Mucosa of descending colon (tissue), 3 donors: ENCODE measurements around the gene MCC. TPM values are rescaled to one million over a fixed set of nuclear protein-coding genes. Genes with fewer than 3 reads are reported as not detected.

ENCODE experiments used
- ATAC-seq: fragments of 200-7000 bp; cut with Tn5 transposase; one replicate; pipeline ENCODE4 v1.9.1; 2020; ENCODE audit warnings: mild to moderate bottlenecking, moderate library complexity
- DNase-seq, 3 donors: peaks; one replicate each; pipeline ENCODE4 v3.0.0-alpha.2; 2020
- H3K36me3 ChIP-seq: fragments of 200-600 bp; one replicate; pipeline ENCODE4 v1.8.0; 2021; ENCODE audit warnings: low read depth, mild to moderate bottlenecking
- H3K4me1 ChIP-seq: fragments of 200-600 bp; one replicate; pipeline ENCODE4 v1.8.0; 2021; ENCODE audit warnings: low read depth, mild to moderate bottlenecking
- H3K4me3 ChIP-seq: fragments of 200-600 bp; one replicate; pipeline ENCODE4 v1.8.0; 2021; ENCODE audit warnings: mild to moderate bottlenecking
- H3K9me3 ChIP-seq: fragments of 200-600 bp; one replicate; pipeline ENCODE4 v1.8.0; 2021; ENCODE audit warnings: mild to moderate bottlenecking
- intact Hi-C, 2 donors: fragments of 100-400 bp; cut with DNase I in 1 of 2; cut with micrococcal nuclease in 1 of 2; formaldehyde crosslinking; loops; one replicate each; pipeline versions ENCODE4 v1.11.0 to v1.11.1; 2022; cut with DNase I, micrococcal nuclease
- total RNA-seq, 3 donors: library from RNA; stranded (reverse); fragmentation: NEBNext Ultra II Directional in 2 of 3; extraction: Animal tissue kit (Norgen Biotek cat#: 25700) in 2 of 3; gene quantifications; one replicate each; pipeline versions ENCODE4 v1.2.1 to v1.2.4, GENCODE V29; 2021 to 2023
- TF ChIP-seq, protein P1 (sequence below): fragments of 200-600 bp; IDR thresholded peaks from one replicate; pipeline ENCODE4 v1.8.0; 2022; ENCODE audit warnings: antibody characterized with exemption, mild to moderate bottlenecking
- donor health status: DM: no; HTN: no; CAD: no; lungs with moderate emphysema.
- donor health status: DM: no; HTN: no; CAD: no.
- donor health status: DM: no; HTN: yes; CAD: no.

Gene MCC
- total RNA-seq, 3 donors from 2014 or later: 1.5 to 7.4 (median 4.4) TPM

DNA sequence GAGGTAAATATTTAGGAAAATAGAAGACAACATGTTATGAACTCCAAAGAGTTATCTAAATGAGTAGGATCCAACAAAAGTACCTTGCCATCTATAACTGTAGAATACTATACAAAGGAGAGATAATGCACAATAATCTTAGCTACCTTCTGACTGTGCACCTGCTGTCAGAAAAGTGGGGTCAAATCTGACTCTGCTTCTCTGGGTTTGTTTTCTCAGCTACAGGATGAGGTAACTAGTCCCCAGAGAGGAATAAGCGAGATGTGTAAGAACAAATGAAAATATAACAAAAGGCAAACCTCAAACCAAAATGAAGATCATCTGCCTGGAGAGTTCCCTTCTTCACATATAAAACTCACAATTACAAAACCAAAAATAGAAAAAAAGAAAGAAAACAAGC, 306.8 kb downstream of the MCC start:
- intact Hi-C loops: no loop called here
- Histone ChIP-seq H3K36me3 (no peaks in the 10 kb centered on the region), H3K4me3 (no peak overlapping the region), H3K9me3 (no peaks in the 10 kb centered on the region), H3K4me1 (no peaks in the 10 kb centered on the region)
- ATAC-seq (no peak), DNase-seq (no peak)
- TF ChIP-seq, protein P1, sequence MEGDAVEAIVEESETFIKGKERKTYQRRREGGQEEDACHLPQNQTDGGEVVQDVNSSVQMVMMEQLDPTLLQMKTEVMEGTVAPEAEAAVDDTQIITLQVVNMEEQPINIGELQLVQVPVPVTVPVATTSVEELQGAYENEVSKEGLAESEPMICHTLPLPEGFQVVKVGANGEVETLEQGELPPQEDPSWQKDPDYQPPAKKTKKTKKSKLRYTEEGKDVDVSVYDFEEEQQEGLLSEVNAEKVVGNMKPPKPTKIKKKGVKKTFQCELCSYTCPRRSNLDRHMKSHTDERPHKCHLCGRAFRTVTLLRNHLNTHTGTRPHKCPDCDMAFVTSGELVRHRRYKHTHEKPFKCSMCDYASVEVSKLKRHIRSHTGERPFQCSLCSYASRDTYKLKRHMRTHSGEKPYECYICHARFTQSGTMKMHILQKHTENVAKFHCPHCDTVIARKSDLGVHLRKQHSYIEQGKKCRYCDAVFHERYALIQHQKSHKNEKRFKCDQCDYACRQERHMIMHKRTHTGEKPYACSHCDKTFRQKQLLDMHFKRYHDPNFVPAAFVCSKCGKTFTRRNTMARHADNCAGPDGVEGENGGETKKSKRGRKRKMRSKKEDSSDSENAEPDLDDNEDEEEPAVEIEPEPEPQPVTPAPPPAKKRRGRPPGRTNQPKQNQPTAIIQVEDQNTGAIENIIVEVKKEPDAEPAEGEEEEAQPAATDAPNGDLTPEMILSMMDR: no peak

DNA sequence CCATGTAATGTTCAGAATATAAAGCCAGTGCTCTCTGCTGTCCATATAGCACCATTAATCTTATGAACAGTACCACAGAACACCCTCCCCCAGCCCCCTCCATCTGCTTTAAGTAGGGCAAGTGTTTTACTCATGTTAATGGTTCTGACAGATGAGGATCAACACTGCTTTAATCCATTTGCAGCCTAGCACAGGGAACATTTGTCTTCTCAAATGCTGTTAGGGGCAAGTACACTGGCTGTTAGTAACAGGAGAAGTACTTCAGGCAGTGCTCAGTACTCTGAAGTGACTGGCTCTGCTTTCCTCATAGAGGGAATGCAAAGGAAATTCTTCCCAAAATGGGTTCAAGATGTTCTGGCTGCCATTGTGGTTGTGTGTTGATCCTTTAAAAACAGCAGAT, 309.1 kb downstream of the MCC start:
- Histone ChIP-seq H3K36me3 (no peaks in the 10 kb centered on the region), H3K4me3 (no peak overlapping the region), H3K4me1 (no peaks in the 10 kb centered on the region), H3K9me3 (no peaks in the 10 kb centered on the region)
- TF ChIP-seq, protein P1: no peak
- DNase-seq (no peak), ATAC-seq (no peak)
- intact Hi-C loops: no loop called here

DNA sequence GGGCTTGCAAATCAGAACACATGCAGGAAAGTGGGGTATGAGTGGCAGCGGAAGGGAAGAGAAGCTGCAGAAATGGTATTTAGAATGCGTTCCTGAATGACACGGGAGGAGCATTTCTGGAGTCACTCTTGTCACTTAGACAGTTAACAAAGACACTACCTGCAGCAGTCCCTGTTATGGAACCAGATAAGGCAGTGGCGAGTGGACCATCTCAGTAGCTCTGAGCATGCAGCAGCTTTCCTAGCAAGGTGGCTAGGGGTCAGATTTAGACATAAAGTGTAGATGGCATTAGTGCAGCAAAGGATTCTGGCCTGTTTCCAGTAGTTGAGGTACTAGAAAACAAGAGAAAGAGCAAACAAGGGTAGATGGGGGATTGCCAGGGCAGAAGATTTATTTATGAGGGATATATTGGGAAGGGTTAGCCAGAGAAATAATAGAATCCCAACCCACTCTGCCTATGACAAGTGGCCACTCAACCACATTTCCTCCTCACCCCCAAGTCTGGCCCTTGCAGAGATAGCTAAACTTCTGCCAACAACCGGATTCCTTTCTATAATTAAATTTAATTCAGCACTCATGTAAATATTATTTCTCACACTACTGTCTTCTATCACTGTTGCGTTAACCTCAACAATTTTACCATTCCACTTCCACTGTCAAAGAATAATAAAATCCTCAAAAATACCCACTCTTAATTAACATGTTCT, 310.0 kb downstream of the MCC start:
- TF ChIP-seq, protein P1: no peak

DNA sequence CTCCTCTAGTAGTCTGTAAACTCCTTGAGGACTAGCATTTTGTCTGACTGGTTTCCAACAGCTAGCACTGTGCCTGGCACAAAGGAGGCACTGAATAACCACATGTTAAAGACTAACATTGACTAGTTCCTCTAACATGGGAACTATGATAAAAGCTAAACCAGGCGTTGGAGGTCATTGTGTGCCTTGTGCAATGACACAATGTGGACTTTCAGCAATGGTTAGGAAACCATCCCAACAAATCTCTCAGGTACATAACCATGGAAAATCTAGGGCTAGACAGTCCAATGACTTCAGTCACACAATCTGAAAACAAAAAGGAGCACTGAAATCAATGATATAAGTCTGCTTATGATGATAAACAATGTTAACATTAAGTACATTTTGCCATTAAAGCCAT, 311.0 kb downstream of the MCC start:
- Histone ChIP-seq H3K4me1 (no peaks in the 10 kb centered on the region), H3K4me3 (no peak overlapping the region), H3K36me3 (no peaks in the 10 kb centered on the region), H3K9me3 (no peaks in the 10 kb centered on the region)
- intact Hi-C loops: no loop called here
- TF ChIP-seq, protein P1: no peak
- ATAC-seq (no peak), DNase-seq (no peak)

More for the DNA sequence above, 310.0 kb downstream of the MCC start:
- Histone ChIP-seq H3K4me3 (no peak overlapping the region), H3K4me1 (no peaks in the 10 kb centered on the region), H3K36me3 (no peaks in the 10 kb centered on the region), H3K9me3 (no peaks in the 10 kb centered on the region)
- ATAC-seq (no peak), DNase-seq (no peak)
- intact Hi-C loops: no loop called here

DNA sequence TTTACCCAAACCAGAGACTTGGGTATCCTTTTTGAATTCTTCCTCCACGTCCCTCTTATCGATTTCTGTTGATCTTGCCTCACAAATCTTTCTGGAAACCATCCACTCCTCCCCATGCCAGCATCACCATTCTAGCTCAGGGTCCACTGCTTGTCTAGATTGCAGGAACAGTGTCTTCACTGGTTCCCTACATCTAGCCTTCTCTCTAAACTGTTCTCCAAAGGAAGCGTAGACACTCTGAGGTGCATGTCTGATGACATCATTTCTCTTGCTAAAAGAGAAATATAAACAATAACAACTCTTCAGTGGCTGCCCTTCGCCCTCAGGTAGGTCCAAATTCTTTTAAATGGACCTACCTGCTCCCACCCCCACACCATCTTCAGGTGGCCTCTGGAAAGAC, 311.5 kb downstream of the MCC start:
- no peaks in the 10 kb centered on the region for H3K36me3 ChIP-seq
- H3K9me3 ChIP-seq: no peaks in the 10 kb centered on the region
- TF ChIP-seq, protein P1: no peak
- ATAC-seq: no peak
- no peaks in the 10 kb centered on the region for H3K4me1 ChIP-seq
- intact Hi-C loops: no loop called here
- H3K4me3 ChIP-seq: no peak overlapping the region
- DNase-seq: no peak

DNA sequence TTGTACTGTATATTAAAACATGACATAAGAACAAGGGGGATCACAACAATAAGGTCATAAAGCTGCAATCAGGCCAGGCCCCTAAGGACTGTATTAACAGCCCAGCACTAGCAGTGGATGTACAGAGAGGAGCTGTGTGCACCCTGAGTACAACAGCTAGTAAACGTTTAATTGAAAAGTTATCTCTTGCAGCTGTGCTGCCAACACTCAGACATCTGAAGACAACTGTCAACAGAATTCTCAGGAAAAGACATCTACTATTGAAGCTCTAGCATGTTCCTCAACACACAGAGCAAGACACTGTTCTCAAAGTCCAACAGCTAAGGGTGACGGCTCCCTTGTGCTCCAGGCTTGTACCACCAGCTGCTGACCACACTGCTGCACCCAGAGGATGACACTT, 312.1 kb downstream of the MCC start:
- H3K4me1 ChIP-seq: no peaks in the 10 kb centered on the region
- no peaks in the 10 kb centered on the region for H3K9me3 ChIP-seq
- H3K4me3 ChIP-seq: no peak overlapping the region
- no peaks in the 10 kb centered on the region for H3K36me3 ChIP-seq
- TF ChIP-seq, protein P1: no peak
- intact Hi-C loops: no loop called here
- ATAC-seq: no peak
- DNase-seq: no peak
